Measurements from ENCODE around the gene VENTX.

Gene VENTX

DNA sequence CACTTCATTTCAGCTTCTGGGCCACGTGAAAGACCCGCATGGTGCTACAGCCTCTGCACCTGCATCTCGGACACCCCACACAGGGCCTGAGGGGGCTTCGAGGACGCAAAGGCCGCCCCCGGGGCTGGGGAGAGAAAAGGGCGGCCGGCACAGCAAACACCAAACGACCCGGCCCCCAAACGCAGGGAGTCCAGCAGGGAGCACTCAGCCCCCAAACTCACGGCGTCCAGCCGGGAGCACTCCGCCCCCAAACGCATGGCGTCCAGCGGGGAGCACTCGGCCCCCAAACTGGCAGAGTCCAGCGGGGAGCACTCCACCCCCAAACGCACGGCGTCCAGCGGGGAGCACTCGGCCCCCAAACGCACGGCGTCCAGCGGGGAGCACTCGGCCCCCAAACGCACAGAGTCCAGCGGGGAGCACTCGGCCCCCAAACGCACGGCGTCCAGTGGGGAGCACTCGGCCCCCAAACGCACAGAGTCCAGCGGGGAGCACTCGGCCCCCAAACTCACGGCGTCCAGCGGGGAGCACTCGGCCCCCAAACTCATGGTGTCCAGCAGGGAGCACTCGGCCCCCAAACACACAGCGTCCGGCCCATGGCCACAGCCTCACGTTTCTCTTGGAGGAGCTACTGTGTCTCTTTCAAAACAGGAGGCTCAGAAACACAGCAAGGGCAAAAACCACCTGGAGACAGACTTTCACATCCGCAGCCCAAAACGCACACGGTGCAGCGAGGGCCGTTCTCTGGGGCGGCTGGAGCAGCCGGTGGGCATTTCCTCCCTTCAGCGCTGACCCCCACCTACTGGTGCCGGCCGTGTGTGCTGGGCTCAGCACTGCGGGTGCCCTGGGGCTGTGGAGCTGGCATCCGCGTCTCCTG is 34.6 kb upstream of the VENTX start:
- no peak for DNase-seq (ENCODE audit: low spot score)

DNA sequence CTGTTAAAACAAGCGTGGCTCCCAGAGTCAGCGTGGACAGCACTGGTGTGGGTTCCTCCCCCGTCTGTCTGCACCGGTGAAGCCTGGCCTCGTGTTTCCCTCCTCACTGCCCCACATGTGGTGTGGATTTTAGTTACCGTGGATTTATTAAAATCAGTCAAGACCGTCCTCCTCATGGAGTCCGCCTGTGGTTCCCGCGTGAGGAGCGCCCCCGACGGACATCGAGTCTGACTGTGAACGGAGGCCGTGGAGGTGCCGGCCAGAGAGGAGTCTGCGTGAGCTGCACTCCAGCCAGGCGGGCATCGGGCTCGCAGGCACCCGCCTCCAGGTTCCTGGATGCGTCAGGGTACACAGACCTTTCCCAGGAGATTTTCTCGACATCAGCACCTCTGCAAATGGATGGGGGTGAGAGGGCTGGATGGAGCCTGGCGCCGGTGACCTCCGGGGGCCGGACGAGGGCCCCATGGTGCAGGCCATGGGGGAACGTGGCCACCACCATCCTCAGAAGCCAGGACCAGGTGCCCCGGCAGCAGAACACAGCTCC is 33.9 kb upstream of the VENTX start:
- DNase-seq (ENCODE audit: low spot score), result no peak

DNA sequence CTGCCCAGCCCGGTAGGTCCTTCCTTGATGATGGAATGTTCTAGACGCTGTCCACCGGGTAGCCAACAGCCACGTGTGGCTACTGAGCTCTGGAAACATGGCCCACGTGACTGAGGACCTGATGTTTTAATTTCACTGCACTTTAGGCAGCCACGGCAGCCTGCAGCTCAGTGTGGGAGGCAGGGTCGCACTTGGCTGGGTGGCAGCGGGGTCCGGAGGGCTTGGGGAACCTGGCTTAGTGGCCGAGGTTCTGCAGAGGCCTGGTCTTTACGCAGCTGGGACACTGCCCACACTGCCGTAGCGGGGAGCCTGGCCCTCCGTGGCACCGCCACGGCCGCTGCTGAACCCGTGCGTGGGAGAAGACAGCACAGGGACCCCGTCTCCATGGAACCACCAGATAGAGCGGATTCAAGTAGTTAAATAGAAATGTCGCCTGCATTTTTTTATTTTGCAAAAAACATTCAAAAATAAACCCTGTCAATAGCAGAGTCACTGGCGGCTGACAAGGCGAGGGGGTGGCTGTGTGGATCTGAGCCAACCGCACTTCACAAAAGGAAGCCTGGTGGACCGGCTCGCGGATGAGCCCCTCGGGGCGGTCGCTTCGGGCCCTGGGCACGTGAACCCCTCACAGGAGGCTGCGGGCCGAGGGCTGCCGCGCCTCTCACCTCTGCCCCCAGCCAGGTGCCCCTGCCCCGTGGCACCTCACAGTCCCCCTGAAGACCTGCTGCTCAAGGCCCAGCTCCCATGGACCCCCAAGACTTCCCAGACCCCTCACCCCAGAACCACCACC is 33.2 kb upstream of the VENTX start:
- DNase-seq (ENCODE audit: low spot score), result no peak

DNA sequence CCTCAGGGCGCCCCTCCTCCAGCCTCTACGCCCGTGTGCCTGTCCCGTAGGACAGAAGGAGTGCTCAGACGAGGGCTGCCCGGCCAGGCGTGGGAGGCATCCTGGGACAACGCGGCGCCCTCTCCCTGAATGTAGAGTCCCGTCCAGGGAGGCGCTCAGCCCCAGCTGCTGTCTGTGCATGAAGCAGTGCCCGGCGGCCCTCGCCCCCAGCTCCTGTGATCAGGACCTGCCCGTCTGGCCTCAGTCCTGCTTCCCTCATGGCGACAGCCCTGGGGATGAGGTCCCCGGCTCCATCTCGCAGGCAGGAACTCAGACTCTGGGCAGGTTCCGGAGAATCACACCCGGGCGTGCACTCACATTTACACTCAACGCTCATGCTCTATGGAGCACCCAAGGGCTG is 32.5 kb upstream of the VENTX start:
- no peak for DNase-seq (ENCODE audit: low spot score)

DNA sequence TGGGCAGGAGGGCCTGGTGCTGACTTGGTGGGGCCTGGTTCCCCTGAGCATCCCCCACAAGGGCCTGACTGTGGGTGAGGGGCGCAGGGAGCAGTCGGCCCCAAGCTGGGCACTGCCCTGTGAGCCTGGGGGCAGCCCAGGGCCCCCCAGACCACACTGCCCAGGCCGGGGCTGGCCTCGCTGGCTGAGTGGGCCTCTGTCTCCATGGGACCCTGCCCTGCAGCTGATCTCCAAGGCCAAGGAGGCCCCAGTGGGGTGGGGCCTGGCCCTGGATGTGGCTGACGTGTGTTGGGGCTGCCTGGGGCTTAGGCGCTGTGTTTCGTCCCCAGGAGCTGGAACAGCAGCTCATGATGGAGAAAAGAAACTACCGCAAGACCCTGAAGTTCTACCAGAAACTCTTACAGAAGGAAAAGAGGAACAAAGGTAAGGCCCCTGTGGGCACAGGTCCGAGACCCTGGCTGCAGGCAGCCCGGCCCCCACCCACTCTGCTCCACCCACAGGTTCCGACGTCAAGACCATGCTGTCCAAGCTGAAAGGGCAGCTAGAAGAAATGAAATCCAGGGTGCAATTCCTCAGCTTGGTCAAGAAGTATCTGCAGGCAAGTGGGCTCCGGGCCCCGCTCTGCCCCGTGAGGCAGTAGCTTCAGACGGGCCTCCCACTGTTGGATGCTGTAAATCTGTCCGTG is 31.2 kb upstream of the VENTX start:
- no peak for DNase-seq (ENCODE audit: low spot score)

DNA sequence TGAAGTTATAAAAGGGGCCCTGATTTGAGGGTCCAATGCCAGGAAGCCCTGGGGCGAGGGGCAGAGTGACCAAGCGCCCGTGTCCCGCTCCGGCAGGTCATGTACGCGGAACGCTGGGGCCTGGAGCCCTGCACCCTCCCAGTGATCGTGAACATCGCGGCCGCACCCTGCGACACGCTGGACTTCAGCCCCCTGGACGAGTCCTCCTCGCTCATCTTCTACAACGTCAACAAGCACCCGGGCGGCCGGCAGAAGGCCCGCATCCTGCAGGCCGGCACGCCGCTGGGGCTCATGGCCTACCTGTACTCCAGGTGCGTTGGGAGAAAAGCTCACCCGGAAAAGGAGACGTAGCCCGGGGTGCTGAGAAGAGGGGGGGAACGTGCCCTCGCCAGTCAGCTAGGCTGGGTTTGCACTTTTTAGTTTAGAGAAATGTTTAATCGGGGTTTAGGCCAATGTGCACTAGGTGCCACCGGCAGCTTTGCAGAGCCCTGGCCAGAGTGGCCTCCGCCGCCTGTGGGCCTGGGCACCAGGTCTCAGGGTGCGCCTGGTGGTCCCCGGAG is 30.5 kb upstream of the VENTX start:
- no peak for DNase-seq (ENCODE audit: low spot score)

DNA sequence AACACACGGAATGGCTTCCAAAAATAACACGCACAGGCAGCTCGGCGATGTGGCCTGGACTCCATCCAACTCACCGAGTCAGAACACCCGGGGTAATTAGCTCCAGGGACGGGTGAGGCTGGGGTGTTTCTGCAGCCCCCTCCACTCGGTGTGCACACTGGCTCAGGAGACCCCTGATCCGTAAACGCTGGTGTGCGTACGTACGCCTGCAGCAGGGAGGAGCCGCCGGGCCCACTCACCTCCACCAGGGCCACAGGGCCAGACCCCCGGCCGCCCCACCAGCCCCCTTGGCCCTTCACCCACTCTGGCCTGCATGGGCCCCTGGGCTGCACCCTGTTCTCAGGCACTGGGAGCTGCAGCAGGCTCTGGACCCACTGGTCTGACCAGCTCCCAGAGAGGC is 30.0 kb upstream of the VENTX start:
- no peak for DNase-seq (ENCODE audit: low spot score)

DNA sequence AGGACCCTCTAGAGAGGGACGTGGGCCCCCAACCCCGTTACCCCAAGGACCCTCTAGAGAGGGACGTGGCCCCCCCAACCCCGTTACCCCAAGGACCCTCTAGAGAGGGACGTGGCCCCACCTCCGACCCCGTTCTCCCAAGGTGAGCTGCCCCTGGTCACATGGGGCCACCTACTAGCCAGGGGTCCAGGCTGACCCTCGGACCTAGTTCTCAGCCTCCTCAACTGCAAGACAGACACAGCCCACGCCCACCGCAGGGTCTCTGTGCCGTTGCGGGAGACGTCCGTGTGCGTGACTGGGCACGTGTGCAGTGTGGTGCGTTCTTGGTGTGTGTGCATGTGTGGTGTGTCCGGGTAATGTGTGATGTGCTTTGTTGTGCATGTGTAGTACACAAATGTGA is 29.2 kb upstream of the VENTX start:
- no peak for DNase-seq (ENCODE audit: low spot score)

DNA sequence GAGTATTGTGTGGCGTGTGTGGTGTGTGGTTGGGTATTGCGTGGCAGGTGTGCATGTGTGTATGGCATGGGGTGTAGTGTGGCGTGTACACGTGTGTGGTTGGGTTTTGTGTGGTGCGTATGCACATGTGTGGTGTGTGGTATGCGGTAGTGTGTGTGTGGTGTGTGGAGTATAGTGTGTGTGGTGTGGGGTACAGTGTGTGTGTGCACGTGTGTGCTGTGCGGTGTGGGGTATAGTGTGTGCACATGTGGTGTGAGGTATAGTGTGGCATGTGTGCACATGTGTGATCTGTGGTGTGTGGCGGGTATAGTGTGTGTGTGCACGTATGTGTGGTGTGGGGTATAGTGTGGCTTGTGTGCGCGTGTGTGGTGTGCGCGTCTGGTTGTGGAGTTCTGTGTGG is 28.5 kb upstream of the VENTX start:
- no peak for DNase-seq (ENCODE audit: low spot score)

DNA sequence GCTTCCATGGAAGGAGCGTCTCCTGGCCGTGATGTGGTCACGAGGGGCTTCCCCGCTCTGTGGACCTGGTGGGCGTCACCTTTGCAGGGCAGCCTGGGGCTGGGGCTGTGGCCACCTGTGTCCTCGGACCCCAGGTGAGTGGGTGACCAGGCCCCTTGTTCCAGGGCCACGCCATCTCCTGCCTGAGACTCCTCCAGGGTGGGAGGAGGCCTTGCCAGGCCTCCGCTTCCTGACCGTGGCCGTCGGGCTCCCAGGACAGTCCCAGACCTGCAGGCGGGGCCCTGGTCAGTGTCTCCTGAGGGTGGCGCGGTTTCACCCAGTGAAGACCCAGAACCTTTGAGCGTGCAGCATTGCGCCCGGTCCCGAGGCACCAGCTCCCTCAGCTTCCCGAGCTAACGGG is 28.0 kb upstream of the VENTX start:
- no peak for DNase-seq (ENCODE audit: low spot score)

DNA sequence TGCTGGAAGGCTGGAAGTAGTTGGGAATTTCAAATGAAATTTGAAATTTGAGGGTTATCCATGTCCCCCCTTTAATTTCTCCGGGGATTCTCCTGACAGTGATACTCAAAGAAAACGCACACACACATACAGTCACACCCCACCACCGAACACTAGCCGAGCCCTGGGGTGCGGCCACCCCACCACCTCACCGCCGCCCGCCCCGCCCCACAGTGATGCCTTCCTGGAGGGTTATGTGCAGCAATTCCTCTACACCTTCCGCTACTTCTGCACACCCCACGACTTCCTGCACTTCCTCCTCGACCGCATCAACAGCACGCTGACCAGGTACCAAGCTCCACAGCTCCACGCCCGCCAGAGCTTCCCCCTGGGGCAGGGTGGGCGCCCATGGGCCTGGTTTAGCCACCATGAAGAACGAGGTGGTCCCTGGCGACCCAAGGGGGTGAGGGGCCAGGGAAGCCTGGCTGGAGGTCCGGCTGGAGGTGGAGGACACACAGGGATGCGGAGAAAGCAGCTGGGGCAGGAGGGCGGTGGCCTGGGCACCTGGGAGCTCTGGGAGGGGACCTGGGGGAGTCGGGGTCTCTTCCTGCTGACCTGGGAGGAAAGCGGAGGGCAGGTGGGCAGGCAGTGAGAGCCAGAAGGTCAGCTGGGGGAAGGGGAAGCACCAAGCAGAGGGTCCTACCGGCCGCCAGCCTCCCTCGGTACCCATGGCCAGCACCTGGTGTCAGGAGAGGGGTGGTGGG is 27.1 kb upstream of the VENTX start:
- DNase-seq (ENCODE audit: low spot score), result no peak

DNA sequence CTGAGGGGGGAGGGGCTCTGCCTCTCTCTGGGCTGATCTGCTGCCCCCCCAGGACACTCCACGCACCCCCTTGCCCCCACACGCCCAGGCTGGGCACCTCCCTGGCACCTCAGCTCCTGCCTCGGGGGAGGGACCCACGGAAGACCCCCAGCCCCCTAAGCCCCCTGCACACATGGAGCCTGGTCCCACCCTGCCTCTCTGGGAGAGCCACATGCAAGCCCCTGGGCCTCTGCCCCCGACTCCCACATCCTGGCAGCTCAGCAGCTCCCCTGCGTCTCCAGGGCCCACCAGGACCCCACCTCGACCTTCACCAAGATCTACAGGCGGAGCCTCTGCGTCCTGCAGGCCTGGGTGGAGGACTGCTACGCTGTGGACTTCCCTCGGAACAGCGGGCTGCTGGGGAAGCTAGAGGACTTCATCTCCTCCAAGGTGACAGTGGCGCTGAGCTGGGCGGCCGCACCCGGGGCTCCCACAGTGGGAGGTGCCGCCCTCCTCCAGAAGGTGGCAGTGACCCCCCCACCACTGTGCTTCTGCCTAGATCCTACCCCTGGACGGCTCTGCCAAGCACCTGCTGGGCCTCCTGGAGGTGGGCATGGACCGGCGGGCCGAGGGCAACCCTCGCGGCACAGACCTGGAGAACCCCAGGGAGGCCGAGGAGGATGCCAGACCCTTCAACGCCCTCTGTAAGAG is 26.4 kb upstream of the VENTX start:
- DNase-seq (ENCODE audit: low spot score), result no peak

DNA sequence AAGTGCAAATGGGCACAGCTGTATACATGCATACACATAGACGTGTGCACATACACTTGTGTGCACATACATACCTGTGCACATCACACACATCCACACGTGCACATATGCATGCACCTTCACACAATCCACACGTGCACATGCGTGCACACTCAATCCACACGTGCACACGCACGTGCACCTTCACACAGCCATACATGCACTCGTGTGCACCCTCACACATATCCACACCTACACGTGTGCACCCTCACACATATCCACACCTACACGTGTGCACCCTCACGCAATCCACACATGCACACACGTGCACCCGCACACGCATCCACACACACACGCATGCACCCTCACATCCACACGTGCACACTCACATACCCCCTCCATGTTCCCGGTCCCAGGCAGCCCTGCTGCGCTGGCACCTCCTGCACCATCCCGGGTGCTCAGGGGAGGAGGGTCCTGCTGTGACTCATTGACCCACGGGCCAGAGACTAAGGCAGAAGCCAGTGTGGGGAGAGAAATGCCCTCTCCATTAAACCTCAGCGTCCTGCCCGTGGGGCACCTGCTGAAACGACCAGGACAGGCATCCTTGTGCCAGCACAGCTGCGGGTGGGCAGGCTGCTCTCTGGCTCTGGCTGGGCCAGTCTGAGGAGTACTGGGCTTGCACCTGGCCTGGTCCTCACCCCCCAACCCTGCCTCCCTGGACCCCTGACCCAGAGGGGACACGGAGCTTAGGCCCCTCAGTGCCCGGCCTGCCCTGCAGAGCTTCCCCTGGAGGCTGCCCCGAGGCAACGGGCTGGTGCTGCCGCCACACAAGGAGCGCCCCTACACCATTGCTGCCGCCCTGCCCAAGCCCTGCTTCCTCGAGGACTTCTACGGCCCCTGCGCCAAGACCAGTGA is 25.4 kb upstream of the VENTX start:
- DNase-seq (ENCODE audit: low spot score), result no peak

DNA sequence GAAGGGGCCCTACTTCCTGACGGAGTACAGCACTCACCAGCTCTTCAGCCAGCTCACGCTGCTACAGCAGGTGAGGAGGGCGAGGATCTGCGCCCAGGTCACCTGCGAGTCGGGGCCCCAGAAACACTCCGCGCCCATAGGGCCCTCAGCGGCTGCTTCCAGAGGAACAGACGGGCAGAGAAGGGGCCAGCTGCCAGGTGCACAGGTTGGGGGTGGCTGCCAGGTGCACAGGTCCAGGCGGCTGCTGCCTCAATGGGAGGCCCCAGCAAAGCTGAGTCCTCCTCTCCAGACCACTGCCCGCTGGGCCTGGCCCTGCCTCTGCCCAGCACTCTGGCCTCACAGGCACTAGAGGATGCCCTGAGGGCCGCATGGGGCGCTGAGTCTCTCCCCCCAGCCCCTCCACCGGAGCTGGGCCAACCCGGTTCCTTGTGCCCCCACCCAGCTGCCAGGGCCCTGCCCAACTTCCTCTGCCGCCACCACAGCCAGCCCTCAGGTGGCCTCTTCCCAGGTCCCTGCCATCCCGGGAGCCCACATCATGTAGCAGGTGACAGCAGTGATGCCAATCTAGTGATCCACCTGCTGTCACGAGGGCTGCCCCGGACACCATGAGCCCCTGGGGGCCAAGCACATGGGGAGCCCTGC is 24.7 kb upstream of the VENTX start:
- DNase-seq (ENCODE audit: low spot score), result no peak

DNA sequence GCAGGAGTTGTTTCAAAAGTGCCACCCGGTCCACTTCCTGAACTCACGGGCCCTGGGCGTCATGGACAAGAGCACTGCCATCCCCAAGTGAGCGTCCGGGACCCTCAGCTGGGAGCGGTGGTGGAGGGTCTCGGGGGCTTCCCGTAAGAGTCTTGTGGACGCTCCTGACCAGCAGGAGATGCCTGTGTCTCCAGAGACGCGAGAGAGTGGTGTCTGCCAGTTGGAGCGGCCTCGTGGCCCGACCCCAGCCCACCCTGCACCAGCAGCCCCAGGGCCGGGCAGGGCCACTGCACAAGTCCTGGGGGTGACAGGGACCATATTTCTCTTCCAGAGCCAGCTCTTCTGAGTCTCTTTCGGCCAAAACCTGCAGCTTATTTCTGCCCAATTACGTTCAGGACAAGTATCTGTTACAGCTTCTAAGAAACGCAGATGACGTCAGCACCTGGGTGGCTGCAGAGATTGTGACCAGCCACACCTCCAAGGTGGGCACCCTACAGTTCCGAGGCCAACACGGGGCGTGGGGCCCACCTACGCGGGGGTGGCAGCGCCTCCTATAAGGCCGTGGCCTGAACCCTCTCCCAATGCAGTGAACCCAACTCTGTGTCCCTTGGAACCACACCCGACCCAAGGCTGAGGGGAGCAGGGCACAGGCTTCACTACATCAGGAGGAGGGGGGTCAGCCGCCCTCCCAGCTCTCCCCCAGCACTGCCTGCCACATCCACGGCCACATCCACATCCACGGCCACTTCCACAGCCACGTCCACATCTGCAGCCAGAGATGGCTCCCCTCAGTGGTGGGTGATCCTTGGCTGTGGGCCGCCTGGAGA is 23.8 kb upstream of the VENTX start:
- no peak for DNase-seq (ENCODE audit: low spot score)

DNA sequence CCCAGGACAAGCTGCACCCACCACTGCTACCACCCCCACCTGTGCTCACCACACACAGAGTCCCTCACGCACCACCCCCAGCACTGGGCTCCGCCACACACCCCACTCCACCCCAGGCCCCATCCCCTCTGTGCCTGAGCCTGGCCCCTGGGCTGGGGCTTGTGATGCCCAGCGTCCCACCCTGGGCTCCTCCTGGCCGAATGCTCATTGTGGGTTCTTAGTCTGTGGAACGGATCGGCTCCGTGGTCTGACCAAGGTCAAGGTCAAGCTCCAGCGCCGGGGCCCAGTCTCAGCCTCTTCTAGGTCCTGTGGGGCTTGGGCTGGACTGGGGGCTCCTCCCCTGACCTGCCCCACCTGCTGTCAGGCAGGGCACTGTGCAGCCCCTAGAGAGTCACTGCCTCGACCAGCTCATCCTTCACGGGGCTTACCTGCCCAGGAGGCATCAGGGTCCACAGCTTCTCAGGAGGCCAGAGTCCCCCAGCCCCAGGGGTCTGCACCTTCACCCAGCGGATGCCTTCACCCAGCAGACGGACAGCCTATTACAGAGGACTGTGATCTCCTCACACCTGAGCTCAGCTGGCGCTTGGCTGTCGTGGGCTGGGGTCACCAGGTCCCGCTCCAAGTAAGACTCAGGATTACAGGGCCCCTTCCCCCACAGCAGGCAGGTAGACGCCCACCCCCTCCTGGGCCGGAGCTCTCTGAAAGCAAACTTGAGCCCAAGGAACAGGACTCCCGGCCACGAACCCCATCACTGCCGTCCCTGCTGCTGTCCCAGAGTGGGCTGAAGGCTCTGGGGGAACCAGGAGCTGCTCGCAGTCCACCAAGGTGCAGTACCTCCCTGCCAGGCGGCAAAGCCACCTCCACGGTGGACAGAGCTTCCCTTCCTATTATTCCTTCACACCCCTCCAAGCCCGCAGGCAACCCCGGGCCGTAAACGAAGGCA is 22.9 kb upstream of the VENTX start:
- no peak for DNase-seq (ENCODE audit: low spot score)

DNA sequence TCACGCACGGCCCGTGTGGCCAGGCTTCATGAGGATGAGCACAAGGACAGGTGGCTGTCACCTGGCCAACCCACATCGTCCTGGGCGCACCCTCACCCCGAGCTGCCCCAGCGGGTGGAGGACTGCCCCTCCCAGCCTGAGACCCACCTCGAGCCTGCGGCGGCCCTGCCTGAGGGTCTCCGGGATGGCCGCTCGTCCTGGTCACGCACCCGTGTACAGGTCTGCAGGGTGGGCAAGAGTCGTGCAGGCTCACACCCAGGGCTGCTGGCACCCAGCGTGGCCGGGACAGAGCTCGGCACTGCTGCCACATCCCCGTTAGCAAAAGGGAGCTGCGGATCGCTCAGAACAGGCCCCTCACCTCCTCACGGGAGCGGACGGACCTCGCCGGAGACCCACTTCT is 22.1 kb upstream of the VENTX start:
- DNase-seq (ENCODE audit: low spot score), result no peak
